Sigmoid colon (tissue), 3 donors: ENCODE results near the gene DCAF12L2.
"Not testable (repeated sequence)": the region's sequence is repeated elsewhere in the genome, so short reads cannot be mapped to it uniquely, and the experiment has no call there.

Source experiments
- POLR2A ChIP-seq, 2 donors: fragments of 450-650 bp; IDR thresholded peaks; one replicate each; pipeline ENCODE4 v1.6.1; 2016; ENCODE audit warnings: antibody characterized with exemption in 2 of 2, mild to moderate bottlenecking in 2 of 2, moderate library complexity in 2 of 2
- TF ChIP-seq, protein P1 (sequence below), 4 experiments: fragments of 450-650 bp in 3 of 4; fragments of 200-600 bp in 1 of 4; IDR thresholded peaks; one replicate each; pipeline ENCODE4 v1.5.1; 2016 to 2019; ENCODE audit warnings: antibody characterized with exemption in 4 of 4, mild to moderate bottlenecking in 3 of 4, moderate library complexity in 2 of 4

DNA sequence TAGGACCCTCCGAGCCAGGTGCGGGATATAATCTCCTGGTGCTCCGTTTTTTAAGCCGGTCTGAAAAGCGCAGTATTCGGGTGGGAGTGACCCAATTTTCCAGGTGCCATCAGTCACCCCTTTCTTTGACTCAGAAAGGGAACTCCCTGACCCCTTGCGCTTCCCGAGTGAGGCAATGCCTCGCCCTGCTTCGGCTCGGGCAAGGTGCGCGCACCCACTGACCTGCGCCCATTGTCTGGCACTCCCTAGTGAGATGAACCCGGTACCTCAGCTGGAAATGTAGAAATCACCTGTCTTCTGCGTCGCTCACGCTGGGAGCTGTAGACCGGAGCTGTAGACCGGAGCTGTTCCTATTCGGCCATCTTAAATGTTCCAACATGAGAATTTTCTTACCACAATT, 24.8 kb upstream of the DCAF12L2 start:
- not testable (repeated sequence) for TF ChIP-seq POLR2A (IDR thresholded peaks at IDR 0.05)
- TF ChIP-seq, protein P1, sequence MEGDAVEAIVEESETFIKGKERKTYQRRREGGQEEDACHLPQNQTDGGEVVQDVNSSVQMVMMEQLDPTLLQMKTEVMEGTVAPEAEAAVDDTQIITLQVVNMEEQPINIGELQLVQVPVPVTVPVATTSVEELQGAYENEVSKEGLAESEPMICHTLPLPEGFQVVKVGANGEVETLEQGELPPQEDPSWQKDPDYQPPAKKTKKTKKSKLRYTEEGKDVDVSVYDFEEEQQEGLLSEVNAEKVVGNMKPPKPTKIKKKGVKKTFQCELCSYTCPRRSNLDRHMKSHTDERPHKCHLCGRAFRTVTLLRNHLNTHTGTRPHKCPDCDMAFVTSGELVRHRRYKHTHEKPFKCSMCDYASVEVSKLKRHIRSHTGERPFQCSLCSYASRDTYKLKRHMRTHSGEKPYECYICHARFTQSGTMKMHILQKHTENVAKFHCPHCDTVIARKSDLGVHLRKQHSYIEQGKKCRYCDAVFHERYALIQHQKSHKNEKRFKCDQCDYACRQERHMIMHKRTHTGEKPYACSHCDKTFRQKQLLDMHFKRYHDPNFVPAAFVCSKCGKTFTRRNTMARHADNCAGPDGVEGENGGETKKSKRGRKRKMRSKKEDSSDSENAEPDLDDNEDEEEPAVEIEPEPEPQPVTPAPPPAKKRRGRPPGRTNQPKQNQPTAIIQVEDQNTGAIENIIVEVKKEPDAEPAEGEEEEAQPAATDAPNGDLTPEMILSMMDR (IDR thresholded peaks at IDR 0.05) = not testable (repeated sequence)
